SK-MEL-5 (cell line): ENCODE measurements around the gene KRT83. TPM values are rescaled to one million over a fixed set of nuclear protein-coding genes. Genes with fewer than 3 reads are reported as not detected.

Experiments
- DNase-seq: peaks from one replicate; pipeline ENCODE4 v3.0.0-alpha.2; 2016; ENCODE audit warnings: low read depth, low spot score
- in situ Hi-C: cut with HindIII; loops from 2 replicates; pipeline ENCODE4 v1.10.0; 2016; ENCODE audit warnings: low sequenced_read_pairs, high pct_unique_total_duplicates, low pct_unique_long_range_greater_than_20kb
- total RNA-seq: library from RNA; depleted of rRNA; stranded (reverse); fragments of >200 nt; shearing (Covaris generic); gene quantifications from 2 replicates; pipeline ENCODE4 v1.2.3, GENCODE V29; 2014

KRT83 gene
- total RNA-seq, 1 experiment from 2014 or later: not detected

DNA sequence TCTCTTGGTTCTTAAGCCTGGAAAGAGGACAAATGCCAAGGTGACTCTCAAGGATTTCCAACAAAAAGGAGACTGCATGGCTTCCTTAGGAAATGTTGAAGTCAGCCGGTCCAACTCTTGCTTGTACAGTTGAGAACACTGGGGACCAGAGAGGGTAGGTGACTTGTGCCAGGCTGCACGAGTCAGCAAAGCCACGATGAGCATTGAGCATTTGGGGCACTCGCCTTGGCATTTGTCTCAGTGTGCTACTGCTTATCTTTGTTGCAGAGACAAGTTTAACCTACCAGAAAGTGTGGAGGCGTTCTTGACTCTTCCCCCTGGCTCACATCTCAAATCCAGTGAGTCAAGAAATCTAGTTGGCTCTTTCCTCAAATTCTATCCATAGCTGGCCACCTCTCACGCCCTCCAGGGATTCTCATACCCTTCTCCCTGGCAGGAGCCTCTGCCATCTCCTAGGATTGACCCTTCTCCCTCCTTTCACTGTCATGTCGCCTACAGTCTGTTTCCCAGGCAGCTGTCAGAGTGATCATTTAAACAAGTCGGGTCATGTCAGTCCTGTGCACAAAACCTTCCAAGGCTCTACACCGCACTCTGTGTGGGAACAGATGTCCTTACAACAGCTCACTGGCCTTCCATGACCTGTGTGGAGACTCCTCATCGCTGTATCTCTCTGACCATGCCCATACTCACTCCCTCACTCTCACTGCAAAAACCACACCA, 17.2 kb upstream of the KRT83 start:
- in situ Hi-C loops: no loop called here
- DNase-seq: no peak

DNA sequence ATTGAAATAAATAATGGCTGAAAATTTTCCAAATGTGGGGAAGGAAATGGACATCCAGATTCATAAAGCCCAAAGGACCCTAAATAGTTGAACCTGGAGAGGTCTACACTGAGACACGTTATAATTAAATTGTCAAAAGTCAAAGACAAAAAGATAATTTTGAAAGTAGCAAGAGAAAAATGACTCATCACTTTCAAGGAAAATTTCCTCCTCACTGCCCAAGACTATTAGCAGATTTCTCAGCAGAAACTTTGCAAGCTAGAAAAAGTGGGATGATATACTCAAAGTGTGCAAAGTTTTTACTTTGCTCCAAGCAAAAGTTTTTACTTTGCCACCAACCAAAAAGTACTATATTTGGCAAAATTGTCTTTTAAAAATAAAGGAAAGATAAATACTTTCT, 15.9 kb upstream of the KRT83 start:
- in situ Hi-C loops: no loop called here
- DNase-seq: no peak

DNA sequence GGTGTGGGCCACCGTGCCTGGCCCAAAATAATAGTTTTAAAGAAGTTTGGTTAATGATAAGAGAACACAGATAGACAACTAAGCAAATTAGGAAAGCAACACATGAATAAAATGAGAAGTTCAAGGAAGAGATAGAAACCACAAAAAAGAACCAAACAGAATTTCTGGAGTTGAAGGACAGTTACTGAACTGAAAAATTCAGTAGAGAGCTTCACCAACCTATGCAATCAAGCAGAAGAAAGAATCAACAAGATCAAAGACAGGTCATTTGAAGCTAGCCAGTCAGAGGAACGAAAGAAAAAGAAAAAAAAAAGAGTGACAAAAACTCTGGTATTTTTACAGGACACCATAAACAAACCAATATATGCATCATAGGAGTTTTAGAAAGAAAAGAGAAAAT, 15.4 kb upstream of the KRT83 start:
- DNase-seq: no peak
- in situ Hi-C loops: no loop called here

DNA sequence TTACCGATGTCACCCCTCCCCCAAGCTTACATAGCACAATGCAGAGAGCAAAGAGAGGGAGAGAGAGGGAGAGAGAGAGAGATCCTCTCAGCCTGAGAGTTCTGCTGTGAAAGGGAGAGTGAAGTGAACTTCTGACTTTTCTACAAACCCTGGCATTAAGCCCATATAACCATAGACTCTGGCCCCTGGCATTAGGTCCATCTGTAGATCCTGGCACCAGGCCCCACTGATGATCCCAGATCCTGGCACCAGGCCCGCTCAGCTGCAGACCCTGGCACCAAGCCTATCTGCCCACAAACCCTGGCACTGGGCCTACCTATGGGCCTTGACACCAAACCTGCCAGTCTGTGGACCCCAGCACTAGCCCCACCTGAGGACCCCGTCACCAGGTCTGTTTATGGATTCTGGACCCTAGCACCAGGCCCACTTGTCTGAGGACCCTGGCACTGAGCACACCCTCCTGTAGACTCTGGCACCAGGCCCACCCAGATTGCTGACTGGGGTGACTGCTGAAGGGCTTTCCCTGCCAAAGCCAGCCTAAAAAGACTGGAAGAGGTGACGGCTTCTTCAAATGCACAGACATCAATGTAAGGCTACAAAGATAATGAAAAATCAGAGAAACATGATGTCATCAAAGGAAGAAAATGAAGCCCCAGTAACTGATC, 14.5 kb upstream of the KRT83 start:
- no peak for DNase-seq
- in situ Hi-C loops: no loop called here

DNA sequence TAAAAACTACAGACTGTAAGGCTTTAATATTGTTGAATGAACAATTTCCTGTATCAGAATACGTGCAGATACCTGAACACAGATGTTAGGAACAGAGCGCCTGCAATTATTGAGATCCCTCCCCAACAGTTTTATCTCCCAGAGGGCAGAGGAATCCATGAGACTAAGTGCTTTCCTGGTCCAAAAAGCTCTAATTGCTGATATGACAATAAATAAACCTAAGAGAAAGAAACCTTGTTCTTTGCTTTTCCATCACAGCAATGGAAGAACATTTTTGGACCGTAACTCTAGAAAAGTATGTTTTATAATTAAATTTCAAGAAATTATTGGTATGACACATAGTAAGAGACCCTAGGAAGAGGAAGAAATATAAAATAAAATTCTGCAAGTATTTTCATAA, 13.0 kb upstream of the KRT83 start:
- in situ Hi-C loops: no loop called here

DNA sequence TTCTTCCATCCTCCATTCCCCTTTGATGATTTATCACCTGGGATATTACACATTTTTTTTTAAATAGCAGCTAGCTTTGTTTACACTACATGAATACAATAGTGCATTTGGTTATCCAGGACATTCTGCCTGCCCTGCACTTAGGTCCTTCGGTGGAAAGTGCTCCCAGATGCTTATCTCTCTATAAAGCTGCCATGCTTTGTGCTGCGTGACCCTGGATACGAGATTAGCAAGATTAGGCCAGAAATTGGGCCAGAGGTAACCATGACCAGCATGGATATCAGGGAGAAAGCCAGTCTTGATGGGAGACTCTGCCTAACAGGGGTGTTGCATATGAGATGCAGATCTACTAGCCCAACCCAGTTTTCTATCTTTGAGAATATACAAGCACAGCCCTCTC, 12.1 kb upstream of the KRT83 start:
- in situ Hi-C loops: no loop called here
- no peak for DNase-seq

More for the DNA sequence above, 13.0 kb upstream of the KRT83 start:
- DNase-seq: no peak

DNA sequence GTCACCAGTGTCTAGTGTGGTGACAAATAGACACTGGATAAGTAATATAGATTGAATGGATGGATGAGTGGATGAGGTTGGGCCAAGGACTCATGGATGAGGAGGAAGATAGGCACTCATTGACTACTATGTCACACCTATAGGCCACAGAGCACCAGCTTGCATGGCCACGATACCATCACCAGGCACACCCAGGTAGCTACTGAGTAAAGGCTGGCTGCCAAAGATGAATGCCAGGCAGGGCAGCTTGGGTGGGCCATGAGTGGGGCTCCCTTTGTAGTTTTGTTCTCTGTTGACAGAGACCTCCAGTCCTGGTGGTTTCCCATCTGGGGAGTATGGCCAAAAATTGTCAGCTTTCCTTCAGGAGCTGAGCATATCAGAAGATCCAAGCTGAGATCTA, 11.2 kb upstream of the KRT83 start:
- in situ Hi-C loops: no loop called here
- DNase-seq: no peak

DNA sequence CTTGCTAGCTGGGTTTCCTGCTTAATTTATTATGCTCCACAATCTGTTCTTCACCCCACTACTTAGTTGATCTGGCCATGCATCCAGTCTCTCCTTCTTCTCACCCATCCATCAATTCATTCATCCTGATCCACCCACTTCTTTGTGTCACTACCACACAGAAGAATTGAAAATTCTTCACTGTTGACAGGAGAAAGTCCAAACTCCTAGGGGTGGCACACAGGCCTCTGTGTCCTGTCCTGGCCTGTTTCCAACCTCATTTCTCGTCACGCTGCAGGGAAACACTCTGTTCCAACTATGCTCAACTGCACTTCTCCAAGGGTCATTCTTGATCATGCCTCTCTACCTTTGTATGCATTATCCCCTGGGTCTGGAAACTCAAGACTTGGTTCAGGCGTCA, 10.6 kb upstream of the KRT83 start:
- no peak for DNase-seq
- in situ Hi-C loops: no loop called here

DNA sequence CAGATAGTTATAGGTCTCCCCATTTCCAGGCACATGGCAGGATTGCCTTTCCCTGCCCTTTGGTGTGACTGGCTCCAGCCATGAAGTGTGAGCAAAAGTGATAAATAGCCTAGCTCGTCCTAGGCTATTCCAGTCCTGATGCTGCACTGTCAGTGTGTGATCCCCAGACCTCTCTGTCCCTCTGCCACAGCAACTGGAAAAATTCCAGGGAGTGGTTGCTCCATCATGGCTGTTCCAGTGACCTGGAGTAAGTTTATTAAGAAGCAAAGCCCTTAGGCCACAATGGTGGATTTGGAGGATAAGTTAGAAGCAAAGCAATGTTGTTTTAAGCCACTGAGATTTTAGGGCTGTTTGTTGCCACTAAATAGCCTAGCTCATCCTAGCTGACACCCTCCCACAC, 9.8 kb upstream of the KRT83 start:
- in situ Hi-C loops: no loop called here
- DNase-seq: no peak

DNA sequence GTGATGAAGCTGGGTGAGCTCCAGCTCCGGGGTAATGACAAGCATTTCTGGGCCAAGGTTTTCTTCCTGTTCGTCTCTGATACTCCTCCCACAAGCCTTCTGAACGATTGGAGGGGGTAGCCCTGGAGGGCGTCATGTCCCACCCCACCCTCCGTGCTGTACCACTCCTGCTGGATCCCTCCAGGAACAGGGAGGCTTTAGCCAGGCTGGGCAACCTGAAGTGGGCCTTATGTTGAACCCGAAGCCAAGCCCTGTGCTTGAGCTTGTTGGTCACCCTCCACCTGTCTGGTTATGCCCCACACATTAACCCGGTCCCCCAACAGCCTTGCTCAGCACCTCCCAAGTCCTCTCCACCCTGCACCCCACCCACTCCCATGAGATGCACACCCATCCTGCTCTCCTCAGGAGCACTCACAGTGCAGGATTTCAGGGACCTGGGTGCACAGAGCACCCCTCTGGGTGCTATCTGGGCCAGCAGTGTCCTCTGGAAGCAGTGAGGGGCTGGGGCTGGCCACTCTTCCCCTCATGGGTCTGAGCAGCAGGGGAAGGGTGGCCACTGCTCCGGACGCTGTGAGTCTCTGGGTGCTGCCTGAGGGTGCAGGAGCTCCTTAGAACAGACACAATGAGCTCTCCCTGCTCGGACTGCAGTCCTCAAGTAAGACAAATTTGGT, 6.8 kb upstream of the KRT83 start:
- in situ Hi-C loops: no loop called here

DNA sequence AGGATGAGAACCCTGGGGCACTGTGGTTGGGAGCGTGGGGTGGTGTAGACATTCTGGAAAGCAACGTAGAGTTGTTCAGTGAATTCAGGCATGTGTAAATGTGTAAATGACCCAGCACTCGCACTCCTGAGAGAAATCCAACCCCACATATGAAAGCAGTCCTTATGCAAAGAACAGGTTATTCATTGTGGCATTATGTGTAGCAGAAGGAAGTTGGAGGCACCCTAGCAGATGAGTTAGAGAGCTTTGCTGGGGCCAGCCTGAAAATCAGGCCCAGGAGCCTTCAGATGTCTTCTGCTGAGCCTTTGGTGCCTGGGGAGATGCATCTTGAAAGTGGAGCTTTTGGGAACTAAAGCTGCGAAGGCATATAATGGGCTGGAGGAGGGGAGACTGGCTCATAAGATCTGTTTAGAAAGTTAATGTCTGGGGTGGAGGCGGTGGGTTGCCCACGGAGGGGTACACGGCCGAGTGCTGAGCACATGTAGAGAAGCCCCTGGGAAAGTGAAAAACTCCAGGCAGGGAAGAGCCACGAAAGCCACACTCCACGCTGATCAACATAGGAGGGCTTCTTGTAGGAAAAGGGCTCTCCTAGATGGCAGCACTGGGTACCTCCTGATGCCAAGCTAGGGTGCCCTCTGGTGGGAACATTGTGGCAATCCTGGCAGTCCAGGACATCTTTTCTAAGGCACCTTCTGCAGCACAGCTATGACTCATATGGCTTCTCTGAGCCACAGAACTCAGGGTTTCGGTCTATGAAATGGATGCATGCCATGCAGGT, 6.0 kb upstream of the KRT83 start:
- in situ Hi-C loops: no loop called here
- DNase-seq: peak; percentile 94

More for the DNA sequence above, 6.8 kb upstream of the KRT83 start:
- DNase-seq: no peak

DNA sequence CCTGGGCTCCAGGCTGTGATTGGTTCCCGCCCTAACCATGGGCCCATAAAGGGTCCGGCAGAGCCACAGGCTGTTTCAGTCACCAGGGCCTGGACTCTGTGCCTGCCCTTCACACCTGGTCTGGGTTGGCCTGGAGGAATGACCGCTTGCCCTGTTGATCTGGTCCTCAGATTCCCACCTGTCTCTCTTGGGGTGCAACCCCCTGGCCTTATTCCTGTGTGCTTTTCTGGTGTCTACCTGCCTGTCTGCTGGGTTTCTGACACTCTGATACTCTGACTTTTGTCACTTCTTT, 2.9 kb upstream of the KRT83 start:
- no peak for DNase-seq
- in situ Hi-C loops: no loop called here

DNA sequence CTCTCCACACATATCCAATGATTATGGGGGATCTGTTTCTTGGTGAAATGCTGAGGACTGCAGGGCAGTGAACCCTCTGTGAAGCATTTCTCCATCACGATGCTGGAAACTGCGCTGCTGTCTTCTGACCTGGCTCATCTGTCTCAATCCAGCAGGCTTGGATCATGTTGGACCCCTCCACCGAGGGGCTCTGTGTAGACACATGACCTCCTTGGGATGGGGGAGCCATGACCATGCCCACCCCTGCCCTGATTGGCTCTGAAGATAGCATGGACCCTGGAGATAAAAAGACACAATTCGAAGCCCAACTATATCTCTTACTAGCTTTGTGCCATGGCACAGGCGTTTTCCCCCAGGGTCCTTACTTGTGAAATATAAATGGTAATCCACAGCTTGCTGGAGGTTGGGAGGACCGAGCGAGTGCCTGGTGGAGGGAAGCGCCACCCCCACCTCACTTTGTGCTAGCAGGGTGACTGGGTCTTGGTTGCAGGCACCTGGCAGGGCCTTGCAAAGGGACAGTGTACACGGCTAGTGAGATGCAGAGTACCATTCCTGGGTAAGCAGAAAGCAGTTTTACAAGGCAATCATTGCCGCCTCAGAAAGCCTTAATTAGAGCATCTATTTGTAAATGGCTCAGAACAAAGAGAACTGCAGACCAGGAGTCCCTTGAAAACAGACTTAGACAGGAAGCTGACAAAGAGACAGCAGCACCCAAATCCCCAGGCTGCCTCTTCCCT, 2.4 kb upstream of the KRT83 start:
- no peak for DNase-seq
- in situ Hi-C loops: no loop called here

DNA sequence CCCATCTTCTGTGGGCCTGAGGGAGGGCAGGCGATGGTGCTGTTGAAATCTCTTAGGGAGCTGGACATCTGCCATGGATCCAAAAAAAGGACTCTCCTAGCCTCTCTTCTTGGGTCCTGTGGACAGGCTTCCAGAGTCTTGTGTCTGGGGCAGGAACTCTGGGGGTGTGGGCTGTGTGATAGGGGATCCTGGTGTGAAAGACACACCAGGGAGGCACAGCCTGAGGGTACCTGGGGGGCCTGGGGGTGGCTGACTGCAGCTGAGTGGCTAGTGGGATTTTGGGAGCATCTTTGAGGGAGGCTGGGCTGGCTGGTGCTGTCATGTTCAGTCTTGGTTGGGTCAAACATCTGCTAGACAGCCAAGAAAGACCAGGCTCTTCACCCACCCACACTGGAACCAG, 1.8 kb upstream of the KRT83 start:
- DNase-seq: no peak
- in situ Hi-C loops: no loop called here

DNA sequence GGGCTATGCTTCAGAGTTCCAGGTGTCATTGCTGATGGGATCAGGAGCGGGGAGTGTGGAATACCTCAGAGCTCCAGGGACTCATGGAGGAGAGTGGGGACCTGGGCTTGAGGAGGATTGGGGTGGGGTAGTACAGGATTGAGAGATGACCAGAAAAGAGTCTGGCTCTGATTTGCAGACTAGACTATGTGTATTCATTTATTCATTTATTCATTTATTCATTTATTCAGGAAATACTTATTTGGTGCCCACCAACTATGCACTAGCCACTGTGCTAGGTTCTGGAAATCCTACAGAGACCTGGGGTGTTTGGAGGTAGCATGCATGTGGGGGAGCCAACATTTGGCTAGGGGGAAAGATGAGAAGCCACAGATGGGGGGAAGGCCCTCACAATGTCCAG, 871 bp upstream of the KRT83 start:
- DNase-seq: no peak
- in situ Hi-C loops: no loop called here

DNA sequence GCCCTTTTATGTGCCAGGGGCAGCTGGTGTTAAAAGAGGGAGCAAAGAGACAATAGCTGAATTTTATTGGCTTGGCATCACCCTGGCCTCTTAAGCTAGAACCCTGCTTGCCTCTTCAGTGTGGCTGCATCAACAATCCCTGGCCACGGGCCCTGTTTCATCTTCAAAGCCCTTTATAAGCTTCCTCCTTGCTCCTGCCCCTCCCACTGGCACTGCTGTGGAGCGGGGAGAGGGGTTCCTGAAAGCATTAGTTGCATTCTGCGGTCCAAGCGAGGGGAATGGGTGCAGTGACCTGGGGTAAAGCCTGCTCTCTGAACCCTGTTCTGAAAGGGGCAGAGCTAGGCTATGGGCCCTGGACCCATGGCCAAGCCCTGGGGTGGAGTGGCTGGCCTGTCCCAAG, 220 bp upstream of the KRT83 start:
- DNase-seq: no peak
- in situ Hi-C loops: no loop called here

DNA sequence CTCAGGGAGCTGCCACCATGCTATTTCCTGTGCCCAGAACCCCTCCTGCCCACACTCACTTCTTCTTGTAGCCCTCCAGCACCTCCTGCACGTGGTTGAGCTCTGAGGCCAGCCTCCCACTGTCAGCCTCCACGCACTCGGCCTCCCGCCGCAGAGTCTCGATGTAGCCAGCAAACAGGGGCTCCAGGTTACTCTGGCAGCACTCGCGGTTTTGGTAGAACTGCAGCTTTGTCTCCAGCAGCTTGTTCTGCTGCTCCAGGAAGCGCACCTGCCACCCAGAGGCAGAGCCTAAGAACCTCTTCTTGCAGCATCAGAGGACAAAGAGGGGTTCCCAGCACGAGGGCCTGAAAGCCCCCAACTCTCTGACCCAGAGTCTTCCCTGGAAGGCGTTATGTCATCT, 2.1 kb downstream of the KRT83 start:
- no peak for DNase-seq
- in situ Hi-C loops: no loop called here
